Measurements from ENCODE around the gene FLAD1. TPM values are rescaled to one million over a fixed set of nuclear protein-coding genes. Genes with fewer than 3 reads are reported as not detected.
A peak's percentile ranks its signal among the peaks of the same experiment; 100 is the strongest.

FLAD1 gene
- polyA plus RNA-seq, 2 of the 4 experiments (the other 2 are of a cell fraction) = 34.1 to 43.5 TPM

- Histone ChIP-seq H3K9me3 (no peaks in the 10 kb centered on the region), H3K4me2 (no peak overlapping the region), H3K27ac (no peak overlapping the region), H3K4me3 (no peak overlapping the region), H3K4me1 (peaks cover 28% of the 10 kb centered on the region; the same call in 2 of the 3 replicates)
- CTCF ChIA-PET = no interaction called here
- 96% methylated on average over 6 of the region's 8 CpGs for WGBS (ENCODE audit: missing lambda C conversion rate)
- POLR2A ChIA-PET = interaction anchor here (0.8 kb wide), 1 partner anchor 12 kb away, joined by 5 read pairs; the partner anchor contains the start of gene ZBTB7B
- no peak for ATAC-seq
- no peak for FAIRE-seq
- TF ChIP-seq GATA3 (IDR thresholded peaks at IDR 0.05; ENCODE audit: borderline replicate concordance) = no peak
- DNase-seq (ENCODE audit: low read depth in 1 of 2, low spot score in 1 of 2) = no peak
Measured at GRCh38 chr1:154990276-154990675, 7.1 kb downstream of the FLAD1 start.

- Histone ChIP-seq H3K4me1 (peaks cover 29% of the 10 kb centered on the region), H3K9me3 (no peaks in the 10 kb centered on the region), H3K4me2 (no peak overlapping the region), H3K4me3 (no peak overlapping the region), H3K27ac (peak overlapping the region; percentile 16 to 63; a peak in 4 of 6 replicates)
- WGBS (ENCODE audit: missing lambda C conversion rate) = 85% methylated on average over 14 of the region's 14 CpGs
- DNase-seq (ENCODE audit: low read depth in 1 of 2, low spot score in 1 of 2) = peak in 1 of 2 experiments; percentile 63
- POLR2A ChIA-PET = interaction anchor here (0.6 to 6.0 kb wide), 6 partner anchors 8 to 60 kb away, joined by 3 to 91 read pairs (median 6); partner anchors contain the start of genes CKS1B, FLAD1, PBXIP1 and SHC1
- CTCF ChIA-PET = no interaction called here
- no peak for FAIRE-seq
- TF ChIP-seq HOXA7 (CRISPR knock-in tag; IDR thresholded peaks at IDR 0.05) (no peak), ZFP36 (IDR thresholded peaks at IDR 0.05; ENCODE audit: borderline replicate concordance, partially characterized antibody) (no peak), PBX3 (IDR thresholded peaks at IDR 0.05) (no peak), ZSCAN20 (CRISPR knock-in tag; IDR thresholded peaks at IDR 0.05) (no peak), CTCF (IDR thresholded peaks at IDR 0.05) (peak; percentile 29), NR3C1 (IDR thresholded peaks at IDR 0.05) (no peak), ATOH8 (CRISPR knock-in tag; IDR thresholded peaks at IDR 0.05; ENCODE audit: low read depth) (no peak), HEYL (CRISPR knock-in tag; IDR thresholded peaks at IDR 0.05) (no peak), RAD21 (conservative IDR thresholded peaks at IDR 0.05 in 1 of 2, IDR thresholded peaks at IDR 0.05 in 1 of 2) (peak in 1 of 2 experiments; percentile 30; a peak in 2 of 5 replicates), SMC3 (IDR thresholded peaks at IDR 0.05) (peak; percentile 41; the same call in 1 of the 3 replicates), FOSB (CRISPR knock-in tag; IDR thresholded peaks at IDR 0.05) (no peak), EP300 (IDR thresholded peaks at IDR 0.05) (no peak)
- TF ChIP-seq, protein P1, sequence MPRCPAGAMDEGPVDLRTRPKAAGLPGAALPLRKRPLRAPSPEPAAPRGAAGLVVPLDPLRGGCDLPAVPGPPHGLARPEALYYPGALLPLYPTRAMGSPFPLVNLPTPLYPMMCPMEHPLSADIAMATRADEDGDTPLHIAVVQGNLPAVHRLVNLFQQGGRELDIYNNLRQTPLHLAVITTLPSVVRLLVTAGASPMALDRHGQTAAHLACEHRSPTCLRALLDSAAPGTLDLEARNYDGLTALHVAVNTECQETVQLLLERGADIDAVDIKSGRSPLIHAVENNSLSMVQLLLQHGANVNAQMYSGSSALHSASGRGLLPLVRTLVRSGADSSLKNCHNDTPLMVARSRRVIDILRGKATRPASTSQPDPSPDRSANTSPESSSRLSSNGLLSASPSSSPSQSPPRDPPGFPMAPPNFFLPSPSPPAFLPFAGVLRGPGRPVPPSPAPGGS (IDR thresholded peaks at IDR 0.05) = no peak
- peak; percentile 70 to 75 for ATAC-seq
Measured at GRCh38 chr1:154992721-154993571, 9.8 kb downstream of the FLAD1 start.

DNA sequence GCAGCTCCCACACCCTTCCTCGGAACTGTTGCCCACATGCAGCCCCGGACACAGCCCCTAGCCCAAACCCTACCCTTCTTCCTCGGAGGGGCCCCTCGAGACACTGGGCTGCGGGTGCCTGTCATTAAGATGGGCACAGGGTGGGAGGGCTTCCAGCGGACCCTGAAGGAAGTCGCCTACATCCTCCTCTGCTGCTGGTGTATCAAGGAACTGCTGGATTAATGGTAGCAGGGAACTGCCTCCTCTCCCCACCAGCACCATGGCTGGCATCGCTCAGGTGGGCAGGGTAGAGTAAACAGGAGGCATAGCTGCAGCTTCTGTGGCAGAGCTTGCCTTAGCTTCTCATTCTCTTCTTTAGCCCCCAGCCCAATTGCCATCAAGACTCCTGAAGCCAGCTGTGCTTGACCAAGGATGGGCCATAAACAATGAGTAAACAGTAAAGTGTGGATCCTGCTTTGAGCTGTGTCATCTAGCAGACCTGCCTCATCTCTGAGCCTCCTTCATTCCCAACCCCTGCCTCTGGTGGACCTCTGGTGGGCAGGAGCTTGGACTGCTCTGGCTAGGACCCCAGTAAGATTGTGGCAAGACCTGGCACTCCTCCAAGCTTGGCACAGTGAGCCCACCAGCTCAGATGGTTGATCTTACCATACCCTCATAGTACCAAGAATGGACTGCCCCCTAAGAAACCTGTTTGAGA lies 10.6 kb downstream of the FLAD1 start, which contains the start of gene LENEP:
Gene LENEP, plus strand, starts transcription at position 15 of the 697 bp plus-strand sequence. Its CDS starts 22 bp downstream, at position 37.
- Histone ChIP-seq H3K4me3 (no peak within 1 kb of the TSS), H3K4me1 (peaks cover 31% of the 10 kb centered on the region), H3K9me3 (no peaks in the 10 kb centered on the region), H3K4me2 (no peak within 1 kb of the TSS), H3K27ac (peak within 1 kb of the TSS; percentile 35 to 63; a peak in 5 of 6 replicates)
- no peak for TF ChIP-seq HOXB13 (CRISPR knock-in tag; IDR thresholded peaks at IDR 0.05; ENCODE audit: low read depth)
- 0 out of 2 replicates have a peak, but pooled peaks have one; percentile 39 for TF ChIP-seq PBX3 (IDR thresholded peaks at IDR 0.05)
- TF ChIP-seq GATA3 (IDR thresholded peaks at IDR 0.05; ENCODE audit: borderline replicate concordance) = no peak
- TF ChIP-seq TFCP2L1 (CRISPR knock-in tag; IDR thresholded peaks at IDR 0.05) = no peak
- TF ChIP-seq JUN (IDR thresholded peaks at IDR 0.05) = 0 out of 5 replicates have a peak, but pooled peaks of 1 of the 2 experiments have one; percentile 15
- TF ChIP-seq NFE2L2 (conservative IDR thresholded peaks at IDR 0.05; ENCODE audit: low read length) = no peak
- no peak for TF ChIP-seq FOSB (CRISPR knock-in tag; IDR thresholded peaks at IDR 0.05)
- ChIA-PET CTCF (interaction anchor here (1.4 kb wide), 1 partner anchor 91 kb away, joined by 7 read pairs; no protein-coding TSS in a partner anchor), POLR2A (interaction anchor here (0.6 to 6.0 kb wide), 6 partner anchors 9 to 60 kb away, joined by 3 to 91 read pairs (median 6); partner anchors contain the start of genes CKS1B, FLAD1, PBXIP1 and SHC1)
- WGBS (ENCODE audit: missing lambda C conversion rate) = 89% methylated on average over 7 of the region's 8 CpGs
- DNase-seq (ENCODE audit: low read depth in 1 of 2, low spot score in 1 of 2) (no peak), FAIRE-seq (no peak), ATAC-seq (peak; percentile 7 to 25; a peak in 3 of 6 replicates)
